ENCODE measurements around the gene SPI1.

Gene SPI1

GRCh38 chr11:47331454-47332302, 46.7 kb downstream of the SPI1 start:
- H3K9me3 ChIP-seq (ENCODE audit: control insufficient read depth, insufficient read depth, low read length) = no peaks in the 10 kb centered on the region
- H3K9ac ChIP-seq (ENCODE audit: low read depth, low read length) = no peak overlapping the region
- H3K4me1 ChIP-seq (ENCODE audit: control insufficient read depth, insufficient read depth, low read length) = no peaks in the 10 kb centered on the region
- H3K4me3 ChIP-seq (ENCODE audit: low read depth, low read length) = no peak overlapping the region
- no peaks in the 10 kb centered on the region for H3K27me3 ChIP-seq (ENCODE audit: control insufficient read depth, insufficient read depth, low read length)
- peaks cover 16% of the 10 kb centered on the region for H3K36me3 ChIP-seq (ENCODE audit: control insufficient read depth, insufficient read depth, low read length)

GRCh38 chr11:47329987-47330931, 48.1 kb downstream of the SPI1 start:
- no peaks in the 10 kb centered on the region for H3K27me3 ChIP-seq (ENCODE audit: control insufficient read depth, insufficient read depth, low read length)
- no peaks in the 10 kb centered on the region for H3K4me1 ChIP-seq (ENCODE audit: control insufficient read depth, insufficient read depth, low read length)

GRCh38 chr11:47329431-47329986, 48.8 kb downstream of the SPI1 start:
- Histone ChIP-seq H3K9me3 (ENCODE audit: control insufficient read depth, insufficient read depth, low read length) (no peaks in the 10 kb centered on the region), H3K27me3 (ENCODE audit: control insufficient read depth, insufficient read depth, low read length) (no peaks in the 10 kb centered on the region), H3K36me3 (ENCODE audit: control insufficient read depth, insufficient read depth, low read length) (peaks cover 29% of the 10 kb centered on the region), H3K4me1 (ENCODE audit: control insufficient read depth, insufficient read depth, low read length) (no peaks in the 10 kb centered on the region), H3K9ac (ENCODE audit: low read depth, low read length) (no peak overlapping the region), H3K4me3 (ENCODE audit: low read depth, low read length) (no peak overlapping the region)

More at GRCh38 chr11:47329987-47330931, 48.1 kb downstream of the SPI1 start:
- no peaks in the 10 kb centered on the region for H3K9me3 ChIP-seq (ENCODE audit: control insufficient read depth, insufficient read depth, low read length)
- H3K9ac ChIP-seq (ENCODE audit: low read depth, low read length) = no peak overlapping the region
- peaks cover 22% of the 10 kb centered on the region for H3K36me3 ChIP-seq (ENCODE audit: control insufficient read depth, insufficient read depth, low read length)
- no peak overlapping the region for H3K4me3 ChIP-seq (ENCODE audit: low read depth, low read length)

GRCh38 chr11:47328449-47329390, 49.6 kb downstream of the SPI1 start:
- Histone ChIP-seq H3K4me3 (ENCODE audit: low read depth, low read length) (no peak overlapping the region), H3K9ac (ENCODE audit: low read depth, low read length) (no peak overlapping the region), H3K27me3 (ENCODE audit: control insufficient read depth, insufficient read depth, low read length) (no peaks in the 10 kb centered on the region), H3K4me1 (ENCODE audit: control insufficient read depth, insufficient read depth, low read length) (no peaks in the 10 kb centered on the region), H3K36me3 (ENCODE audit: control insufficient read depth, insufficient read depth, low read length) (peaks cover 30% of the 10 kb centered on the region), H3K9me3 (ENCODE audit: control insufficient read depth, insufficient read depth, low read length) (no peaks in the 10 kb centered on the region)

GRCh38 chr11:47327949-47328348, 50.4 kb downstream of the SPI1 start:
- no peaks in the 10 kb centered on the region for H3K9me3 ChIP-seq (ENCODE audit: control insufficient read depth, insufficient read depth, low read length)
- H3K4me1 ChIP-seq (ENCODE audit: control insufficient read depth, insufficient read depth, low read length) = no peaks in the 10 kb centered on the region
- H3K4me3 ChIP-seq (ENCODE audit: low read depth, low read length) = no peak overlapping the region
- peaks cover 32% of the 10 kb centered on the region for H3K36me3 ChIP-seq (ENCODE audit: control insufficient read depth, insufficient read depth, low read length)
- H3K27me3 ChIP-seq (ENCODE audit: control insufficient read depth, insufficient read depth, low read length) = no peaks in the 10 kb centered on the region
- H3K9ac ChIP-seq (ENCODE audit: low read depth, low read length) = no peak overlapping the region

- Histone ChIP-seq H3K36me3 (ENCODE audit: control insufficient read depth, insufficient read depth, low read length) (peaks cover 32% of the 10 kb centered on the region), H3K4me3 (ENCODE audit: low read depth, low read length) (no peak overlapping the region), H3K9ac (ENCODE audit: low read depth, low read length) (no peak overlapping the region), H3K27me3 (ENCODE audit: control insufficient read depth, insufficient read depth, low read length) (no peaks in the 10 kb centered on the region), H3K9me3 (ENCODE audit: control insufficient read depth, insufficient read depth, low read length) (no peaks in the 10 kb centered on the region), H3K4me1 (ENCODE audit: control insufficient read depth, insufficient read depth, low read length) (no peaks in the 10 kb centered on the region)
Observed at GRCh38 chr11:47327025-47327424, 51.3 kb downstream of the SPI1 start.

GRCh38 chr11:47326198-47326597, 52.1 kb downstream of the SPI1 start:
- H3K9ac ChIP-seq (ENCODE audit: low read depth, low read length) = no peak overlapping the region
- H3K9me3 ChIP-seq (ENCODE audit: control insufficient read depth, insufficient read depth, low read length) = no peaks in the 10 kb centered on the region
- no peak overlapping the region for H3K4me3 ChIP-seq (ENCODE audit: low read depth, low read length)
- no peaks in the 10 kb centered on the region for H3K27me3 ChIP-seq (ENCODE audit: control insufficient read depth, insufficient read depth, low read length)
- no peaks in the 10 kb centered on the region for H3K4me1 ChIP-seq (ENCODE audit: control insufficient read depth, insufficient read depth, low read length)
- peaks cover 35% of the 10 kb centered on the region for H3K36me3 ChIP-seq (ENCODE audit: control insufficient read depth, insufficient read depth, low read length)

- Histone ChIP-seq H3K27me3 (ENCODE audit: control insufficient read depth, insufficient read depth, low read length) (no peaks in the 10 kb centered on the region), H3K4me1 (ENCODE audit: control insufficient read depth, insufficient read depth, low read length) (no peaks in the 10 kb centered on the region), H3K36me3 (ENCODE audit: control insufficient read depth, insufficient read depth, low read length) (peaks cover 33% of the 10 kb centered on the region), H3K4me3 (ENCODE audit: low read depth, low read length) (no peak overlapping the region), H3K9me3 (ENCODE audit: control insufficient read depth, insufficient read depth, low read length) (no peaks in the 10 kb centered on the region), H3K9ac (ENCODE audit: low read depth, low read length) (no peak overlapping the region)
Observed at GRCh38 chr11:47325271-47326041, 52.9 kb downstream of the SPI1 start.

- Histone ChIP-seq H3K36me3 (ENCODE audit: control insufficient read depth, insufficient read depth, low read length) (peaks cover 28% of the 10 kb centered on the region), H3K4me1 (ENCODE audit: control insufficient read depth, insufficient read depth, low read length) (no peaks in the 10 kb centered on the region), H3K27me3 (ENCODE audit: control insufficient read depth, insufficient read depth, low read length) (no peaks in the 10 kb centered on the region), H3K4me3 (ENCODE audit: low read depth, low read length) (no peak overlapping the region), H3K9me3 (ENCODE audit: control insufficient read depth, insufficient read depth, low read length) (no peaks in the 10 kb centered on the region), H3K9ac (ENCODE audit: low read depth, low read length) (no peak overlapping the region)
Observed at GRCh38 chr11:47324520-47324919, 53.8 kb downstream of the SPI1 start.

- Histone ChIP-seq H3K9ac (ENCODE audit: low read depth, low read length) (no peak overlapping the region), H3K4me3 (ENCODE audit: low read depth, low read length) (no peak overlapping the region), H3K27me3 (ENCODE audit: control insufficient read depth, insufficient read depth, low read length) (no peaks in the 10 kb centered on the region), H3K36me3 (ENCODE audit: control insufficient read depth, insufficient read depth, low read length) (peaks cover 3% of the 10 kb centered on the region), H3K9me3 (ENCODE audit: control insufficient read depth, insufficient read depth, low read length) (no peaks in the 10 kb centered on the region), H3K4me1 (ENCODE audit: control insufficient read depth, insufficient read depth, low read length) (no peaks in the 10 kb centered on the region)
Observed at GRCh38 chr11:47318166-47318565, 60.2 kb downstream of the SPI1 start.
